ENCODE data around the gene SCGN.

The SCGN gene, protein sequence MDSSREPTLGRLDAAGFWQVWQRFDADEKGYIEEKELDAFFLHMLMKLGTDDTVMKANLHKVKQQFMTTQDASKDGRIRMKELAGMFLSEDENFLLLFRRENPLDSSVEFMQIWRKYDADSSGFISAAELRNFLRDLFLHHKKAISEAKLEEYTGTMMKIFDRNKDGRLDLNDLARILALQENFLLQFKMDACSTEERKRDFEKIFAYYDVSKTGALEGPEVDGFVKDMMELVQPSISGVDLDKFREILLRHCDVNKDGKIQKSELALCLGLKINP

DNA sequence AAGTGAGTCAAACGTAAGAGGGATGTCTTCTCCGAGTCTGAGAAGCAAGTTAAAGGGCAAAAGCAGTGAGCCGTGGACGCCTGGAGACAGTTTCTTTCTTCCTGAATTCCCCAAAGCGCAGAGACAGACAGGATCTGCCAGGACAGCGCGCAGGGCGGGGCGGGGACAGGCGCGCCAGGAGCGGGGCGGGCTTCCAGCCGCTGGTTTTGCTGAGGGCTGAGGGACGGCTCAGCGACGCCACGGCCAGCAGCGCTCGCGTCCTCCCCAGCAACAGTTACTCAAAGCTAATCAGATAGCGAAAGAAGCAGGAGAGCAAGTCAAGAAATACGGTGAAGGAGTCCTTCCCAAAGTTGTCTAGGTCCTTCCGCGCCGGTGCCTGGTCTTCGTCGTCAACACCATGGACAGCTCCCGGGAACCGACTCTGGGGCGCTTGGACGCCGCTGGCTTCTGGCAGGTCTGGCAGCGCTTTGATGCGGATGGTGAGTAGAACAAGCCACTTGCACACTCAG is at the start of gene SCGN:
Gene SCGN (plus strand): TSS at position 209 of the 509 bp plus-strand sequence. CDS start 189 bp downstream, at position 398.
- DNase-seq = peak; percentile 19

DNA sequence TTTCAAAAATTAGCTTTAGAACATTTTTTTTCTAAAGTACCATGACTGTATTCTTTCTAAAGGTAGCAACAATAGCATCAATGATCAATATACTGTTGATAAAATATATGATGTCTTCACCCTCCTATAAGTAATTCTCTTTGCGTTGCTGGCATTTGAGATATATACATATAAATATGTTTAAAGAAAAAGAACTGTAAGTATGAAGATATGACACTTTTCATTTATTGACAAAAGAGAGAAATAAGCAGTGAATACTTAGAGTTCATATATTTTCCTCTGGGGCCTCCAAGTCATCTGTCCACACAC is 49.4 kb upstream of the SCGN start:
- no peak for DNase-seq

DNA sequence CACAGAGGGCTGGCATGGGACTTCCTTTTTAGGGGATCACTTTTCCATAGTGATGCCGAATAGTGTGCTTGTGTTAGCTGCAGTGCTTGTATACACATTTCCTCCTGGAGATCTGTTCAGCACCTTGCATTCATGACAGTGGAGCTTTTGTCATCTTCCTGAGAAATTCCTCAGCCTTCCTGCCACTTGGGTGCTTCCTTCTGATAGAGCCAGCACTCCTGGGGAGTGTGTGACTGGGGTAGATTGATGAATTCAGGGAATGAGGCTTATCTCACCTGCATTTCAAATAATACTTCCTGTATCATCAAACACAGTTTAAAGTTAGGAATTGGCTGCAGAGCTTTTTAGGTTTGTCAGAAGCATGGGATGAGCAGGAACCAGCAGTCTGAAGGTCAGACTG is 48.8 kb upstream of the SCGN start:
- no peak for DNase-seq

DNA sequence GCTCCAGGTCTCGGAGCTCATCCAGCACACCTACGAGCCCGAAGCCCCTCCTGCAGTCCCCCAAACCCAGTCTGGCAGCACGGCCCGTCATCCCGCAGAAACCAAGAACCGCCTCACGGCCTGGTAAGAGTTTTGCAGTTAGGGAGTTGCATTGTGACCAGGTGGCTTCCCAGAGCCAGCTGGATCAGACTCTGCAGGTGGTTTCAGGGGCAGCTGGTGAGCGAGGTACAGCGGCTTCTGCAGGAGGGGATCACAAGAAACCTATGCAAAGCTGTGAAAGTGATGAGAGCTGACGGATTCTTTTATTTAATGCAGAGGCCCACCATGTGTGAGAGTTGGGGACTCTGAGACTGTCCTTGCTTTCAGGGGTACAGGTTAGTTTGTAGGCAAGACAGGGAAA is 45.9 kb upstream of the SCGN start:
- no peak for DNase-seq

DNA sequence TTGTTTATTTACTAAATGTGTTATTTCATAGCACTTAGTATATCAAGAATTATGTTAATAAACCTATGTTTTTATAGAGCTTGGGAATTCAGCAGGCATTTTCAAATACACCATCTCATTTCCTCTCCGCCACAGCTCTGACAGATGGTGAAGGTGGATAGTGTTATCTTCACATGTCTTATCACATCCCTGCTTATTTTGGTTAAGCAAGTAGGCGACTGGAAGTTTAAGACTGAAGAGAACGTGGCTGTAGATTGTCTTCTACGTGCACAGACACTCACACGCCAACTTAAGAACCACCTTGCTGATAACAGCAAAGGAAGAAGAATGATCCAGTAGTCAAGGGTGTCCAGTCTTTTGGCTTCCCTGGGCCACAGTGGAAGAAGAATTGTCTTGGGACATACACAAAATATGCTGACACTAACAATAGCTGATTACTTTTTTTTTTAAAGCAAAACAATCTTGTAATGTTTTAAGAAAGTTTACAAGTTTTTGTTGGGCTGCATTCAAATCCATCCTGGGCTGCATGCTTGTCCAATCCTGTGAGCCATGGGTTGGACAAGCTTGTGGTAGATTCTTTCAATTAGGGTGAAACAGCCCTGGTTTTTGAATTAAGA is 43.3 kb upstream of the SCGN start:
- no peak for DNase-seq

DNA sequence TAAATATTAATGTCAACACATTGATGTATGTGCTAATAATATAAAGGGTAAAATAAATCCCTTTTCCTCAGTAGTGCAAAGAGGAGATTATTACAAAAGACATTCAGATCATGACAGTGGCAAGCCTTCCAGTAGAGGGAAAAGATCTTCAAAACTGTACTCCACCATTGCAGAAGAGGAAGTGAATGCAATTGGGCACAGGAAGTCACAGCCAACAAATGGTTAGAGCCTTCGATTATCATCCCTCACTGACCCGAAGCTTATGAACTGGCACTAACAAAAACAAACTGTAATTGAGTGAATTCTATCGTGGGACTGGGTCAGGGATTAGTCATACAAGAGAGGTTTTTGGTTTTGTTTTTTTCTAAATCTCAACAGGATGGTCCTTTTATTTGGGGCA is 39.3 kb upstream of the SCGN start:
- DNase-seq = no peak

DNA sequence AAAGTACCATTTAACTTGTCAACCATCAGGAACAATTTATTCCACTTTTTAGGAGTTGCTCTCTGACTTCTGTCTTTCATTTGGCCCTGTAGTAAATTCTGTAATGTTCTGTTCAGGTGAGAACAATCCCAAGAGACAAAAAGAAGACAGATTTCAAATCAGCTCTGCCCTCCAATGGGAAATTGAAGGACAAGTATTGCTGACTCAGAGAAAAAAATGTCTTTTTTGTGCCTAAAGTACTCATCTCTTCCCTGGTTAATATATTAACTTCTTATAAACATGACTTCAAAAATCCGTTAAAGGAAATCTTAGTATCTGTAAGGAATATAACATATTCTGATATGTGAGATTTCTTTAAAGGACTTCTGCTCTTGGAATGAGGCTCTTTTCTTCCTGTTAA is 38.6 kb upstream of the SCGN start:
- DNase-seq = no peak

DNA sequence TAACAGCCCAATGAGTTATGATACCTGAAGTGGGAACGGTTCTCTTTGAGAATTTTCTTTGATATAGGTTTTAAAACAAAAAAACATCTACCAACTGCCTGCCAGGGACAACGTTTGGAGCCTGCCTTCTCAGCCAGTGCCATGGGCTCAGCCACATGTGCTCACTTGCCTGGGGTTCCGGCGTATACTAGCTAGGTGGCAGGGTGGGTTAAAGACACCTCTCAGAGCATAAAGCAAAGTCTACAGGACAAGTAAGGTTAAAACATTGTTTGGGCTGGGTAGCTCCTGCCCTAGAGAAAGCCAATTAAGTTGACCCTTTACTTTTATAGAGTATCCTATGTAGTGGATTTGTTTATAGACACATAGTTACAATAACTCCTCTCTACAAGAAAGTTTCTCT is 38.0 kb upstream of the SCGN start:
- no peak for DNase-seq

DNA sequence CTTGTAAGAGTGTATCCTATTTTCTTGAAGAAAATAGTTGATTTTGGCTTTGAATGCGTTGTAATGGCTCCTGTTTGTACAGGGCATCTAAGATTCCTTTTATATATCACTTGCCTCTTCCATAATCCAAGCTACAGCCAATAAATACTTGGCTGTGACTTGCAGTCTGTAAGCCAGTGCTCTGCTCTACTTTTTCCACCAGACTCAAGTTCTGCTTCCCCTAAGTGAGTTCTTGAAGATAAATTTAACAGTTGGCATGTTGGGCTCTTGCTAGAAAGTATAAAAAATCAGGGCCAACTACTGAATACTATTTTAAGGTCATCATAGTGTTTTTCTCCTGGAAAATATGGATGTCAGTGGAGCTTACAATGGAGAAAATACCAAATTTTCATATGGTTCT is 36.5 kb upstream of the SCGN start:
- DNase-seq = no peak

DNA sequence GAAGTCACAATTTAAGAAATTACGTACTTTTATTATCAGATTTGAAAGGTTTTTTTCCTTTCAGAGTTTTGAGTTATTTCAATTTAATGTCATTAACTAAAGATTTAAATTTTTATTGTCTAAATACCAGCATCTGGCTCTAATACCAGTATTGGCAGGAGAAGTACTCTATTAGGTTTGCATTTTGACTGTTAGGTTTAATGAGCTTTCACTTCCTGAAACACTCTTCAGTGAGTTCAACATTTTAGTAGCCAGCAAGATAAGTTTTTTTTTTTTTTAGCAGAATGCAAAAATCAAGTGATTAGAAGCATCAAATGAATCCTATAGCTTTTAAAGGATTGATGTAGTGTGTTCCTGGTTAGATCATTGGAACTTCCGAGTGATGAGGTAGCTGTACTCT is 34.0 kb upstream of the SCGN start:
- DNase-seq = no peak

DNA sequence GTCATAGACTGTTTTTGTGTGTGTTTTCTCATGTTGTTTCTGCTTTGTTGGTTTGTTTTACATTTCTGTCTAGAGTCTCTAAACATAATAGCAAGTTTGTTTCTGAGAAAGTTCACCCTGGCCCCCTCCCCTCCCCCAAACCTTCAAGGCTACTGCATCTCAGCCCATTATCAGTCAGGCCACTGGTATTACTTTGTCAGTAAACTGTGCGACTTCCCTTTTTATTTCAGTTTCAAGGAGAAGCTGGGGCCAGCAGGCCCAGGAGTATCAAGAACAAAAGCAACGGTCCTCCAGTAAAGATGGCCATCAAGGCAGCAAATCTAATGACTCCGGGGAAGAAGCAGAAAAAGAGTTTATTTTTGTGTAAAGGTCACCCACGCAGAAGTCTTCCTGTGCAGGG is 32.8 kb upstream of the SCGN start:
- DNase-seq = no peak

DNA sequence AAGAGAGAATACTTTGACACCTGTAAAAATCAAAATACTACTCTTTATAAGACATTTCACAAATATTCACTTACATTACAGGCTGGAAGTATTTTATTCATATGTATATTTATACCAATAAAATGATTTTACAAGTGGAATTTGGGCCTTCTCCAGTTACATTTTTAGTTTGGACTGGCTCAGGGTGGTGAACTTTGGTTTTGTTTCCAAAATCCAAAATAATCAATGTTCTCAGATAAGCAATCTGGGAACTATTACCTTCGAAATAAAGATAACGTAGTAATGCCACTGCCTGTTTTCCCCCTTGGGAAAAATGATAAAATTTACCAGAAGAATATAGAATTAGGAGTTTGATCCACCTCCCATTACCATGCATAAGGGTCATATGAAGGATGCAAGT is 31.6 kb upstream of the SCGN start:
- no peak for DNase-seq

DNA sequence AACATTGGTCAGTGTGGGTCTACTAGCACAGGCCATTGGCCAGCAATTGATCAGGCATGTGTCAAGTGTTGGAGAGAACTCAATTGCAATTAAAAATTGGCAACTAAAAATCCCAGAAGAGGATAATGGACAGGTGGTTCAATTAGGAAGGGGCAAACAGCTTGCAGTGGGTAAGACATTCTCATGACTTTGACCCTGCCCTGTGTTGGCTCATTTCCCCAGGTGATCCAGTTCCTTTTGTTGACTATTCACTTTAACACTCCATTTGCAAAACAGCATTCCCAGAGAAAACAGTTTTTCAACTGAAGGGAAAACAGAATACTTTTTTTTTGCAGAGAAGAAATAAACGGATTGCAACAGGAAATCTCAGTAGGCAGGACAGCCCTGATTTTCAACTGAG is 28.9 kb upstream of the SCGN start:
- DNase-seq = no peak

DNA sequence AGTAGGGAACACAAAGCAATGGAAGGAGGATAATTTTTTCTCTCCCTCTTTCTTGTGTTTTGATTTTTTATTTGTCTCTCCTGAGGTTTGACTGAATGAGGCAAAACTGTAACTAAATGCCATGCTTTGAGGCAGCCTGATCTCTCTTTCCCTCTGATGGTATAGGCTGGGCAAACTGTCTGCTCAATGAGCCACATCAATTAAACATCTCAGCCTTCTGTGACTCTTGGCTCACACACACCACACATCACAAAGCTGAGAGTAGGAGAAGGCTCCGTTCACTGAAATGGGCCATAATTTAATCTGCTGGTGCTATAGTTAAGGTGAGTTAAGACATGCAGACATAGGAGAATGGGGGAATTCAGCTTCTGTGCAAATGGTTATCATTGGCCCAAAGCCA is 28.1 kb upstream of the SCGN start:
- DNase-seq = no peak

DNA sequence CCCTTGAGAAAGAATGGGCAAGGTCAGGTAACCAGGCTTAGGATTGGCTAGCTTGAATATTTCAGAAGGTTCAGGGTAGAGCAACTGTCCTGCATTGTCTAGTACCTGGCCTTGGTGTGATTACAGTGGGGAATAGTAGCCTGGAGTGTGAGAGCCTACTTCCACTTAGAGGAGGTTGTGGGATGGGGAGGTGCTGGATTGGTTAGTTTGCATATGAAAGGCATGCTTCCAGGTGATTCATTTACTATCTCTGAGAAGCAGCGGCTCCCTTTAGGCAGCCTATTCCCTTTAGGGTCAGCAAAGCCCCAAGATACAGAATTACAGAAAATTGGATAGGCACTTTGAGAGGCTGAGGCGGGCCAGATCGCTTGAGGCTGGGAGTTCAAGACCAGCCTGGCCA is 25.0 kb upstream of the SCGN start:
- DNase-seq = no peak

DNA sequence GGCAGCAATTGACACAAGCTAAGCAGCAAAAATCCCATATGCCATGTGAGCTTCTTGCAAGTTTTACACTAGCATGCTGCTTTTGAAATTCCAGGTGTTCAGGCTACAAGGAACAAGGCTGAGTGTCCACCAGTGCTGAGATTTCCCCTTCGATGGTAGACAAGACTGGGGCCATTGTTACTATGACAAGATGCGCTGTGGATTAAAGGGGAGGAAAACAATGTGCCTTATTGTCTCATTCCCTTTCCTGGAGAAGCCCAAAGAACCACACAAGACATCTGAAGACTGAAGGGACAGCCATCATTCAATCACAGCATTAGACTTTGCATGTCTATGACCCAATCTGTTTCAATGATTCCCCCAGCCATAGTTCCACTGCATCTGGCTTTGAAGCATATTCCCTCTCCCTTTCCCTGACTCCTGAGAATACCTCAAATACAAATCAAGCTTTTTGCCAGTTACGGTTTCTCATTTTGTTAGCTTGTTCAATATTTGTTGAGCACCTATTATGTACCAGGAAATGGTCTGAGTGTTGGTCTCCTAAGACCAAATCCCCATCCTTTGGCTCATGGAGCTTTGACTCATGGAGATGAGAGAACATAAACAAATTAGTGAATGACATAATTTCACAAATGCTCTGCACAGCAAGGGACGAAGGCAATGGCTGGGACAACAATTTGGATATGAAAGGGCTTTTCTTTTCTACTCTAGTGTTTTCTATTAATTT is 23.4 kb upstream of the SCGN start:
- no peak for DNase-seq

DNA sequence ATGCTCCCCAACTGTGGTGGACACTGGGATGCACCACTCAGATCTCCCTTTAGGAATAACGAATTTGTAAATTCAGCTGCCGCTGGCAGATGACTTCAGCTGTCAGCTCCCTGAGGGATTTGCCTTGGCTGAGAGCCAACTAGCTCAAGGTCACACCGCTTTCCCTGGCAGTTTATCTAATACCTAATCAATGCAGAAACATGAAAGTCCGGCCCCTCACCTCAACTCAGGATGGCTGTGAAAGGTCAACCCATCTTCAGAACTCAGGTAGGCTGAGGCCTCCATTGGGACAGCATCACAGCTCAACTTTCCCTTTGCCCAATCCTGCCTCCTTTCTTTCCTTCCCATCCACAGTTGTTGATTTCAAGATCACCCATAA is 22.8 kb upstream of the SCGN start:
- DNase-seq = no peak

DNA sequence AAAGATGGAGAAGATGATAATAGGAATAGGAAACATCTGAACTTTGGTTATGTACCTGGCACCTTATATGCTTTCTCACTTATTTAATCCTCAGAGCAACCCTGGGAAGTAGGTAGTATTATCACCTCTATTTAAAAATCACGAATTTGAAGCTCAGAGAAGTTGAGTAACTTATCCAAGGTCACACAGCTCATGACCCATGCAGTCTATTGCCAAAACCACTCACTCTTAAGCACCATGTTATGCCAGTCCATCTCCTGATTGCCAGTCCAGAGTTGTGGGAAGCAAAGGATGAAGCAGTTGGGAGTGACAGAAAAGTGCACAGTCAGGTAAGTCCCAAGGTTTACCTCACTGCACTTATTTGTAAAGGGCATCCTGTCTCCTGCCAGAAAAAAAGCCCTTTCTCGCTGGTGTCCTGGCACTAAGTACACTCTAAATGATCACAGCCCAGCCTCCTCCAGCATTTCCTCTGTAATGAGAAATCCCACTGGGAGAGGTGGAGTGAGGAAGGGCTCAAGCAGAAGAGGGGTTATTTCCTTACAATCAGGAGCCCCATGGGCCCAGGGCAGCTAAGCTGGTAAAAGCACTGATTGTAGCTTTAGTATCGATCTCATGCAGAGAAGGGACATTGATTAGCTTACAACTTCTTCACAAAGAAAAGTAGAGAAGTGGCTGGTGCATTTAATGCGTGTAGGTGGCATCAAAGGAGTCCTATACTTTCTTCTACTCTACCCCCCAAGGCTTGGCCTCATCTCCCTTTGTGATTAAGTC is 21.3 kb upstream of the SCGN start:
- no peak for DNase-seq

DNA sequence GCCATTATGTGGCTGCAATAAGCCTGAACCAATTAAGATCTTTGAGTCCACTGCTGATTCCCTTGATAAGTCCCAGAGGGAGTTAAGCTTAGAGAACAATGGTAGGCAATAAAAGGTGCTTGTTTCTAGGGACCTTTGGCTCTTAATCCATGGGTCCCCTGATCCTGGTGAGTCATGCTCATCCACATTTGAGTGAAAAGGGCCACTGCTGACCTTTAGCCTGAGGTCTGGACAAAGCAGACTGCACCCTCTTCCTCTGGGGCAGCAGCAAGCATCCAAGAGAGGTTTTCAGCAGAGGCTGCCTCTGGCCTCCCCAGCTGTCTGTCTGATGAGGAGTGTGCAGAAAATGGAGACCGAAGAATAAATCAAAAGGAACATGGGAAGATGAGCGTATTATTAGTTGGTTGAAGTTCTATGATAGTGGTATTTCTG is 16.1 kb upstream of the SCGN start:
- DNase-seq = no peak

DNA sequence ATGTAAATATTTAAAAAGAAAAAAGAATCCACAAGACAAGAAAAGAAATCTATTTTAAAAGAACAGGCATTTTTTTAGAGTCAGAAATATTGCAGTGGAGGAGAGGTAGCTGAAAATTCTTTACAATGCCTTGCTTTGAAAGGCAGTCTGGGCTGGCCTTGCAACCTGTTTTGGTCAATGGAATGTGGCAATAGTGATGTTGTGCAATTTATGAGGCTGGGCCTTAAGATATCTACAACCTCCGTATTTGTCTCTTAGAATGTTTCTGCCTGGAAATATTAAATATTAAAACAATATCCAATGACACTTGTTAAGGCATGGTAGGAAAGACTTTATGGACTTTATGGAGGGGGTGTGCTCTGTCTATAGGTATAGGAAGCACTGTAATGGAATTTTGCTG is 14.8 kb upstream of the SCGN start:
- no peak for DNase-seq

DNA sequence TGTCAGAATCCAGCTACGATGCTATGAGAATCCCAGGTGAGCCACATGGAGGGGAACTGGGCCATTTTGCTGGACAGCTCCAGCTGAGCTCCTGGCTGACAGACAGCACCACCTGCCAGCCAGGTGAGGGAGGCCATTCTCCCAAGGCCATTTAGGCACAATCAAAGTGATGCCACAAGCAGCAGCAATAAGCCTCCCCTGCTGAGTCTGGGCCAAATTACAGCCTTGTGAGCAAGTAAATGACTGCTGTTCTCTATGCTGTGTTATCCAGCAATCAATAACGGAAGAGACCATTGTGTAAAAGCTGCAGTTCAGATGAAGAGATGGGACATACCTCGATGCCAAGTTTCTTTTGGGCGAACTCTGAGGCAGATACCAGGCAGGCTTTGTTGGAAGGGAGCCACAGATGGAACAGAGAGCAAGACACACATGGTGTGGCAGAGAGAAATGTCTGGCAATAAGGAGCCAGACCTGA is 14.0 kb upstream of the SCGN start:
- no peak for DNase-seq

DNA sequence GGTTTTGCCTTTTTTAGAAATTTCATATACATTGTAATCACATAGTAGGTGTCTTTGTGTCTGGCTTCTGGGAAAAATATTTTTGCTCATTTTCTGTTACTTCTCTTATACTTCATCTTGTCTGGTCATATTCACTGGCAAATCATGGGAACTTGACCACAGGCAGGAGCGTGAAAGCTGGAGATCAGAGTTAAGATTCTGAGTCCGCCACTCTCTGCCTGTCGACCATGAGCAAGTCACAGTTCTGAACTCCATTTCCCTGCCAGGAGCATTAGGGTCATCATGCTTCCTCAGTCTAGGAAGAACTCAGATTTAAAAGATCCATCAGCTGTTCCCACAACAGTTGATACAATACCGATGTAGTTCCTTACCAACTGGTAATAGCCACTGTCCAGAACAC is 12.4 kb upstream of the SCGN start:
- no peak for DNase-seq

DNA sequence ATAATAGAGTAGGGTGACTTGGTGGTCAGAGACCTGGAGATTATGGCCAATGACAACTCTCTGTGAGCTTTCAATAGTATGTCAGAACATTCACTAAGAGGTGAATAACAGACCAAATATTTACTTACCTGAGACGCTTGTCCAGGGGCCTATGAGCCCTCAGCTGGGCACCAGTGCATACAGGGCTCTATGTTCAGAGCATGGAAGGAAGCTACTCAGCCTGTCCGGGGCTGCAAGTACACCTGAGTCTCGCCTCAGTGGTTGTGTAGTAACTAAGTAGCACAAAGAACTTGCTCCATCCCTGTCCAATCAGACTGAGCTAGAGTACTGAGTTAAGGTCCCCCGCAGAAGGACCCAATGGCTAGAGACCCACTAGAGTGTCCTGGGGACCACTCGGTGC is 11.6 kb upstream of the SCGN start:
- DNase-seq = no peak

DNA sequence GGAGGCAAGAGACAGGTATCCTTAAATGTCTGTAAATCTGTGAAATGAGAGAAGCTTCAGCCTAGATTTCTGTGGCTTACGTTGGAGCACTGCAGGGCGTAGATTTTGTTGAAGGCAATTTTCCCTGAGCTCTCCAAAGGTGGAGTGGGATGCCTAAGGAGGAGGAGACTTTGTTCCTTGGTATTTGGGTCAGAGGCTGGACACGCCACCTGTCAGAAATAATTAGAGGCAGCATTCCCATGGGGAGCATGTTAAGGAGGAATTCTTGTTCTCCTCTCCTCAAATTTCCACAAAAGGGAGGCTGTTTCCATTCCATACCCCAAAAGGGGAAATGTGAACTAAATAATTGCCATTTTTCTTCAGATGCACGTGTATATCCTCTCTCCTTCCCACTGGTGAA is 11.1 kb upstream of the SCGN start:
- DNase-seq = no peak

Data from NCI-H1048 (cell line).